HG03521 (cell line): ENCODE data around the gene RNASE7.
"Not testable (repeated sequence)": the region's sequence is repeated elsewhere in the genome, so short reads cannot be mapped to it uniquely, and the experiment has no call there.

Experiments
- ATAC-seq: cut with Tn5 transposase; IDR thresholded peaks from one replicate; pipeline ENCODE4 v1.9.1; 2021; ENCODE audit warnings: mild to moderate bottlenecking, moderate library complexity; ENCODE audit not compliant: unreplicated experiment

The RNASE7 gene, protein sequence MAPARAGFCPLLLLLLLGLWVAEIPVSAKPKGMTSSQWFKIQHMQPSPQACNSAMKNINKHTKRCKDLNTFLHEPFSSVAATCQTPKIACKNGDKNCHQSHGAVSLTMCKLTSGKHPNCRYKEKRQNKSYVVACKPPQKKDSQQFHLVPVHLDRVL

GRCh38 chr14:21041676-21042433 is at the start of gene RNASE7:
RNASE7 (plus strand) TSS chr14:21042362; CDS start chr14:21042993, 631 bp downstream.
- ATAC-seq: no peak

DNA sequence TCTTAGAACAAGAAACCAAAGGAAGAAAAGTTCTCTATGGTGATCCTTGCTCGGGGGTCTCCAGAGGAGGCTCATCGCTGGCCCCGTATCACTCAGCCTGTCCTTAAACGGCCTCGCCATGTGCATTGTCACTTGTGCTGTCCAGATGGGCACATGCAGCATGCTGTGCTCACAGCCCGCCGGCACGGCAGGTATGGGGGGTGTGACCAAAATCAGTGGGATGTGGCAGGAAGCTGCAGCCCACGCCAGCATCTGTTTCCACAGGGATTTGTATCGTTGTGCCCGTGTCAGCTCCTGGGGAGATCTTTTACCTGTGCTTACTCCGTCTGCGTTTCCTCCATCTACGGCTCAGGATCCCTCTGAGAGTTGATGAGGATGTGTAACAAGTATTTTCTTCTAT is 45.6 kb upstream of the RNASE7 start:
- ATAC-seq: no peak

- no peak for ATAC-seq
These were observed 45.0 kb upstream of the RNASE7 start for GRCh38 chr14:20997115-20997514.

DNA sequence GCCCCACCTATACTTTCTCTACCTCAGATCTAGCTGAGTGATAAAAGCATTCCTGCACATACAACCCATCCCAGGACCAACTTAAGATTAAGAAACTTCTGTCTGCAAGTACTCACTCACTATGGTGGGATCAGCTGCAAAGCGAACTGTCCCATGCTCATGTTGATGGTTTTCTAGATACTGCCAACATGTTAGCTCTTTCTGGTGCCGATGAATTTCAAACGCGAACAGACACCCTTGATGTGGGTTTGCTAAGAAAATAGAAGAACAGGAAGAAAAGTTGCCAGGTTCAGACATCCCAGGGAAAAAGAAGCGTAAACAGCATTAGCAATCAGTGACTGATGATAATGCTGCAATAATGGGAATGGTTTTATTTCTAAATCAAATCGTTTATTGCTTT is 44.6 kb upstream of the RNASE7 start:
- ATAC-seq: no peak

DNA sequence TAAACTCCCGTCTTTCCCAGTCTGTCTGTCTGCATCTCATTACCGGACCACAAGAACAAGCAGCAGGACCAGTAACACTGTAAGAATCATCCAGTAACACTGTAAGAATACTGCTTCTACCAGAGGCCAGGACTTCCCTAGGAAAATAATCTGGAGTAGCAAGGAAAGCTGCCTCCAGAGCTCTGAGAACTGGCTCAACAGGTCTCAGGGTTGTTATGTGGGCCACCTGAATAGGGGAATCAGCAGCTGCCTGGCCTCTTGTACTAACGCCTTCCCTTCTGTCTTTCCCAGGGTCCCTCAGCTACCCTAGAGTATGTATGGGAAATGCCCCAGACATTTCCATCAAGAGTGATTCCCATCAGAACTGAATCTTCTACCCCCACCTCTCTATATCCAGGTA is 44.0 kb upstream of the RNASE7 start:
- ATAC-seq: no peak

GRCh38 chr14:20998674-20999366 is 43.3 kb upstream of the RNASE7 start, which contains the start of gene SLC39A2:
SLC39A2 (plus strand) TSS chr14:20999293; CDS start chr14:20999447, 154 bp downstream.
- ATAC-seq: no peak

DNA sequence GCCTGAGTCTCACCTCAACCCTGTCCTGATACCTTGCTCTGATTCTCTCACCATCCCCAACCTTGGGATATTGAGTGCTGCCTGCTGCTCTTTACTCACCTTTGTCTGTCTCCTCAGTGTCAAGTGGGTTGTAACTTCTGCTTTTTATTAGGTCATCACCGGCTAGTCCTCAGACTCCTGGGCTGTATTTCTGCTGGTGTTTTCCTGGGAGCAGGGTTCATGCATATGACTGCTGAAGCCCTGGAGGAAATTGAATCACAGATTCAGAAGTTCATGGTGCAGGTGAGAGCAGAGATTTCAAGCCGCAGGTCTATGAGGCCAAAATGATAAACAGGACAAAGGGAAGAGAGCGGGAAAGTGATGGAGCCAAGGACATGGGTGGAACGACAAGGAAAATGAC is 42.6 kb upstream of the RNASE7 start:
- ATAC-seq: no peak

- no peak for ATAC-seq
These were observed 40.9 kb upstream of the RNASE7 start for GRCh38 chr14:21001218-21001617.

GRCh38 chr14:21003788-21004346 is 38.3 kb upstream of the RNASE7 start:
- no peak for ATAC-seq

DNA sequence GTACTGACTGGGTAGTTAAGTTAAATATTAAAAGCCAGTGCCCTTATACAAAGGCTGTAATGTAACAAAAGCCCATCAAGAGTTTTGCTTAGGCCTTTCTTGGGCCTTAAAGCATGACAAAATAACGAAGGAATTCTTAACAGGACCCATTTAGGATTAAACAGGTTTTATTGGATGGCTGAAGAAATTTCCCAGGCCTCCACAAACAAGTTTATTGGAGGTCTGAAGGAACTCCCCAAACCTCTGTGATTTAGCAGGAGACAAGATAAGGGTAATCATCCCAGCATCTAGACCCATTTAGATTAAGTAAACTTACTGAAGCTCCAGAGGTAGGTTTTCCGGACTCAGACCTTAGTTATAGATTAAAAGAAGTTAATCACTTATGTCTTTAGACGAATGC is 32.4 kb upstream of the RNASE7 start:
- not testable (repeated sequence) for ATAC-seq

GRCh38 chr14:21011136-21011535 is 31.0 kb upstream of the RNASE7 start:
- no peak for ATAC-seq

- ATAC-seq: no peak
These were observed 27.4 kb upstream of the RNASE7 start for GRCh38 chr14:21014761-21015190.

DNA sequence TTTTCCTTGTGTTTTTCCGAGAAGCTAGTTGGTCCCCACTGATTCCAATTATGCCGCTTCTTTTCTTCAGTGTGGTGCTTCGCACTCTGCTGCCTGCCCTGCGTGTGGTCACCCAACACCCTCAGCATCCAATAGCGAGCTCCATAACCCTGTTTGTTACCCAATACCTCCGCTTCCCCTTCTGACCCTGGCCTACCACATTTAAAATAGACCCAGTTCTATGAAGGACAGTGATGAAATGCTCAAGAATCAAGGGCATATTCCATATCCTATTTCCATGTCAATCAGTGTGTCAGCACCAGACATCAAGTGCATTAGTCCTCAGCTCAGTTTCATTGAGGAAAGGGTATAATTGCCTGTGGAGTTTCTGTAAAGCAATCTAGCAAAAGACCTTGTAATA is 26.9 kb upstream of the RNASE7 start:
- no peak for ATAC-seq

DNA sequence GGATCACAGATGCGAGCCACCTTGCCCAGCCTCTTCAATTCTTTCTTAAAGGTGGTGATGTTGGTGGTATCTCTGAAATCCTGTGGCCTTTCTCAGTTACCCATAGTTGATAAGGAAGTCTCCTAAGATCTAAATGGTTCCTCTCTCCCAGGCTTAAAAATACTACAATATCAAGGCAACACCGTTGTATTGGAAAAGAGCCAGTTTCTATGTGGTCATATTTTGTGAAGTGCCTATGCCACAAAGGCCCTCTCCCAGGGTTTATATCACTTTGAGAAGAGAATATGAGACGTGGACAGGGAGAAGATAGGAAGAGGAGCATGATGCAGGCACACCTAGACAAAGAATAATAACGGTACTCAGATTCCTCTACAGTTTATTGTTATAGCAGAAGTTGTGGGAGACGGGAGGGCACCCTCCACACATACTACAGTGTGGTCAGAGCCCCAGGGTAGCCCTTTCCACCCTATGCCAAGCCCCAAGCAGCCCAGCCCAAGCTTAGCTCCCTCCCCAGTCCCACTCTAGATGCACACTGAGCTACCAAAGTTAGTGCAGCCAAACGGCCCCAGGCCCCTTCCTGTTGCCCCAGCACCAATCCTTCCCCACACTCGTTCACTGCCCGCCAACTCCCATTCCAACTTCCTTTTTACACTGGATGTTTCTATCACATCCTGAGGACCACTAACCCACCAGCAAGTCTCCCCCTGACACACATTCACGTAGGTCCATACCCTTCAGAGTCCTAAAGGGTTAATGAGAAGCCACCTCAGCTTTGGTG is 25.6 kb upstream of the RNASE7 start:
- ATAC-seq: no peak

DNA sequence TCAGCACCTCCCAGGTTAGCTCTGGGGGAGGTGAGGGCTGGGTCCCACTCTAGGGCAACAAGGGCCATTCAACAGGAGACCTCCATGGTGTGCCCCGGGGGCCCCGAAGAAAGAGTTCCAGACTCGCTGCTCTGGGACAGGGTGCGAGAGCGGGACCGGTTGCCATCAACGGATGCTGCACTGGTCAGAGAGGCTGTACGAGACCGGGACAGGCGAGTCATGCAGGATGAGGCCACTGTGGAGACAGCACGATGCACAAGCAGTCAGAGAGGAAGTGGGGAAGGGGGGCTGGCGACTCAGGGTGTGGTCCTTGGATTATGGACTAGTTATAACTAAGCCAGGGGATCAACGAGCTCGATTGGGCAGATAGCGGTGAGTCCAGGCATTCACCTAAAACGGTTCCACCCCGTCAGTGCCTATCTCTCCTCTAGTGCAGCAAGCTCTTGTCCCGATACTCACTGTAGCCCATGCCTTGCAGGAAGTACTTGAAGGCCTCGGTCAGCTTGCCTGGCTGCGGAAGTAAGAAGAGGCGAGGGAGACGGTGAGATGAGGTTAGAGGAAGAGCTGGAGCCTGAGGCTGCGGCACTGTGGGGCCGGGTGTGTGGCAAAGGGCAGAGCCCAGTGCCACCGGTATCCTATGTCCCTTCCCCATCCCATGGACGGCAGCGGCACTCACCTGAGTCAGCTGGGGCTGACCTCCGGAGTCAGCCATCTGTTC is 24.5 kb upstream of the RNASE7 start:
- ATAC-seq: no peak

DNA sequence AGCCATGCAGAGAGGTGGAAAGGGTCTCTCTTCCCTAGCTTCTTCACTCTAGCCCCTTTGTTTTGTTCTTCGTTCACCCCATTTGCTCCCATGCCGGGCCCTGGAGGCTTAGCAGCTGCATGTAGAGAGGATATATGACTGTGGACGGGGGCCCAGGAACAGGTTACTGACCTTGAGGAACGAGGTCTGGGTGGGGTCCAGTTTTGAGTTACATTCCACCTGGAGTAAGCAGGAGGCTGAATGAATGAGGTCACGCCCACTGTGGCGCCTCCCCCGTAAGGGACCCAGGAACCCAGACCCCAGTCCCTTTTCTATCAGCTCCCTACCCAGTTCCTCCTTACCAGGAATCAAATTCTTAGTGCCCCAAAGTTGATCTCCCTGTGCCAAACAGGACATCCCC is 23.9 kb upstream of the RNASE7 start:
- no peak for ATAC-seq

GRCh38 chr14:21018781-21019180 is 23.4 kb upstream of the RNASE7 start:
- no peak for ATAC-seq

GRCh38 chr14:21019366-21019765 is 22.8 kb upstream of the RNASE7 start:
- ATAC-seq: no peak

DNA sequence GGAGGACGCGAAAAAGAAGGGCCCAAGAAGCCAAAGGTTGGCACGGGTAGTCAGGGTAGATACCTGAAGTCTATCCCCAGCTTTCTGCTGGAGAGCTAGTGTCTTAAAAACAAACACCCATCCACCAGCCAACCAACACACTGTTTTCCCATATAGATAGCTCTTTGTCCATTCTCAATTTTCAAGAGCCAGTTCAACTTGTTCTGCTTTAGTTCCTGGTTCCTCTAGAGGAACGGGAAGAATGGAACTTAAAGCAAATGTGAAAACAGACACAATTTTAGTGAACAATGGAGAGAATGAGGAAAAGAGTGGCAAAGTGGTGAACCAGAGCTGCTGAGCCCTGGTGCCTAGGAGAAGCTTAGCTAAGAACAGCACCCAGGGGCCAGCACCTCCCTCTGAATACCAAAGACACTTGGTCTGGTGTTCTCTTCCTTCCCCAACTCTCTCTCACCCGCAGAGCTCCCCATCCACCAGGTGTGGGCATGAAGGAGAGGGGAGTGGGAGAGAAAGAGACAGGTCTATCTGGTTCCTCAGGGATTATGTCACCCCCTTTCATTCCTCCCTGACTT is 21.1 kb upstream of the RNASE7 start:
- no peak for ATAC-seq

- ATAC-seq: no peak
These were observed 19.5 kb upstream of the RNASE7 start for GRCh38 chr14:21022686-21023085.
